HTERT RPE-1 (cell line): ENCODE measurements around the gene RGS7.
"Not testable (repeated sequence)": the region's sequence is repeated elsewhere in the genome, so short reads cannot be mapped to it uniquely, and the experiment has no call there.

ENCODE experiments used
- in situ Hi-C: fragments of 300-500 bp; cut with MboI; formaldehyde crosslinking; loops from 4 replicates; pipeline ENCODE4 v1.14.3; 2020; ENCODE audit warnings: low sequenced_read_pairs

The RGS7 gene

GRCh38 chr1:240999826-241000225, 357.2 kb downstream of the RGS7 start:
- in situ Hi-C loops: no loop called here

DNA sequence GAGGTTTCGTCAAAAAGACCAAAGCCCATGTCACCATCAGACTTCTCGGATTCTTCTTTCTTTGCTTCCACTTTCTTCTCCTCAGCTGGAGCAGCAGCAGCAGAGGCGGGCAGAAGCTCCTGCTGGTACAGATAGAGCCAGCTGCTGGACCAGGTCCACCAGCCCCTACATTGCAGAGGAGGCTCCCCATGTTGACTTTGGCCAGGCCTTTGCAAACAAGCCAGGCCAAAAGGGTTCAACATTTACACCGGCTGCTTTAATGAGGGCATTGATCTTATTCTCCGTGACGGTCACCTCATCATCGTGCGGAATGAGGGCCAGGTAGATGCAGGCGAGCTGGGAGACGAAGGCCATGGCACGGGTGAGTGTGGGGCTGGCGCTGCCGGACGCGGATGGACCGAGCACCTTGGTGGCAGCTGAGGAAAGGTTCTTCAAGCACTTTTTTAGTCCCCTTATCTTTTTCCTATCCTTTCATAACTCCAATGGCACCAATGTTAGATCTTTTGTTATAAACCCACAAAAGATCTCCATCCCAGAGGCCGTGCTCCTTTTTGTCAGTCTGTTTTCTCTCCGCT, 358.5 kb downstream of the RGS7 start:
- in situ Hi-C loops: no loop called here

GRCh38 chr1:240998024-240998423, 359.0 kb downstream of the RGS7 start:
- in situ Hi-C loops: no loop called here

DNA sequence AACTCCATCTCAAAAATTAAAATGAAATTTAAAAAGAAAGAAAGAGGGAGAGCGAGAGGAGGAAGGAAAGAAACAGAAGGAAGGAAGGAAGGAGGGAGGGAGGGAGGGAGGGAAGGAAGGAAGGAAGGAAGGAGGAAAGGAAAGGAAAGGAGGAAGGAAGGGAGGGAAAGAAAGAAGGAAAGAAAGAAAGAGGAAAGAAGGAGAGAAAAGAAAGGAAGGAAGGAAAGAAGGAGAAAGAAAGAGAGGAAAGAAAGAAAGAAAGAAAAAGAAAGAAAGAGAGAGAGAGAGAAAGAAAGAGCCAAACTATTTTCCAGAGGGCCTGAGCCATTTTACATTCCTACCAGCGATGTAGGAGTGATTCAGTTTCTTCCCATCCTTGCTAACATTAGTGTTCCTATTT, 364.0 kb downstream of the RGS7 start:
- in situ Hi-C loops: no loop called here

DNA sequence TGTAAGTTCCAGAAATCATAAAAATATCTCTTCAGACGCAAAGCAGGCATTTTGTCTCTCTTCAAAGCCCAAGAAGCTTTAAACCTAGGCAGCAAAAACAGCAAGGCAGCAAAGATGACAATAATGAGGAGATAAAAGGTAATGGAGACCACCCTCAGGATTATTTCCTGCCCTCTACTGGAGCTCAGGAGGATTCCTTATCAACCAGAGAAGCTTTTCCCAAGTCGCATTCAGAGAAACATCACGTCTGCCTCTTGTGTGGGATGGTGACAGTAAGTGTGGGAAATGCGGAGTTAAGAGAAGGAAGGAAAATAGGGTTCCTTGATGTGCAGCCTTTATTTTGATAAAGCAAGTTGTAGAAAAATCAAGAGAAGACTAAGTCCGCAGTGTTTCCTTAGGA, 365.8 kb downstream of the RGS7 start:
- in situ Hi-C loops: no loop called here

GRCh38 chr1:240987928-240988327, 369.1 kb downstream of the RGS7 start:
- in situ Hi-C loops: no loop called here

- in situ Hi-C loops: no loop called here
Observed at GRCh38 chr1:240985081-240985480, 371.9 kb downstream of the RGS7 start.

GRCh38 chr1:240980342-240980741, 376.7 kb downstream of the RGS7 start:
- in situ Hi-C loops: no loop called here

DNA sequence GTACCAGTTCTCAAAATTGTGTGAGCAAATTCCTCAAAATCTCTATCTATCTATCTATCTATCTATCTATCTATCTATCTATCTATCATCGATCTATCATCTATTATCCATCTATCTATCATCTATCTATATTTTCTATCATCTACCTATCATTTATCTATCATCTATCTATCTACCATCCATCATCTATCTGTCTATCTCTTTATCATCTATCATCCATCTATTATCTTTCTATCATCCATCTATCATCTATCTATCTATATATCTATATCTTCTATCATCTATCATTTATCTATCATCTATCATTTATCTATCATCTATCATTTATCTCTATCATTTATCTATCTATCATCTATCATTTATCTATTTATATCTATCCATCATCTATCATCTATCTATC, 380.3 kb downstream of the RGS7 start:
- in situ Hi-C loops: no loop called here

- in situ Hi-C loops: no loop called here
Observed at GRCh38 chr1:240973875-240974274, 383.1 kb downstream of the RGS7 start.

- in situ Hi-C loops: not testable (repeated sequence)
Observed at GRCh38 chr1:240972059-240972458, 384.9 kb downstream of the RGS7 start.

GRCh38 chr1:240970253-240970652, 386.8 kb downstream of the RGS7 start:
- in situ Hi-C loops: no loop called here

DNA sequence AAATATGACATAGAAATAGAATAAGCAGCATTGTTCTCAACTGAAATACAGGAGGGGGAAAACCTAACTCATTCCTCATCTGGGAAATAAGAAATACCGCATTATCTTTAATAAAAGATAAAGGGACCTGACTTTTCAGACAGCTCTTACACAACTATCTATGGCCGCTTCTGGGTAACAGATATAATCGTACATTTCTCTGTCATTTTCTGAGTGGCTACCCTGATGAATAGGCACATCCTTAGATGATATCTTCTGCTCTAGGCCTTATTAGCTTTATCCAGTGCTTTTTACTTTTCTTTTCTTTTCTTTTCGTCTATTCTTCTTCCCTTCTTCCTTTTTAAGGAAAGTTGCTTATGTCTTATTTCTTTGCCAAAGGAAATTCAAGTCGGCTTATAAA, 388.1 kb downstream of the RGS7 start:
- in situ Hi-C loops: no loop called here

DNA sequence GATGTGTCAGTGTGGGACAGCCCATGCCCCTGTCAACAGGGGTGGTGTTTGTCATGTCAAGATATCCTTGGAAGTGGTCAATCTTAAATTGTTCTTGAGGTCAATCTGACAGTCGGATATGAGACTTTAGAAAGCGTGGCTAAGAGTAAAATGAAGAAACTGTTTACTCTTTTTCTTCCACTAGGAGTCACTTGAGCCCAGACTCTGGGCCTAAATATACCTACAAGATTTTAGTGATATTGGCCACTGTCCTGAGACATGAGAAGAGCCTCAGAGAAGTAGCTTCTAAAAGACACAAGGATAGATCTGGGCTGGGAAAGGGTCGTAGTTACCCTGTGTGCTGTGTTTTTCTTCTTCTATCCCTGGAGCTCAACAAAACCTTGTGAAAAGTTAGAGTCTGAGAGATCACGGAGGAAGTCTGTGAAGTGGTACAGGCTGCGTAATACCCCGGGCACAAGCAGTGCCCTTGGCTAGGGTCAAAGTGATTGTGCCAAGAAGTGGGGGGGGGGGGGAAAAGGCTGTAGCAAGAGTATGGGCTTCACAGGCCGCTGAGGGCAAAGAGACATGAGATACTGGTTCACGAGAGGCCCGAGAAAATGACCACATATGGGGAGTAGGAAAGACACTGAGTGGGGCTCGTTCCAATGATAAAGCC, 389.8 kb downstream of the RGS7 start:
- in situ Hi-C loops: no loop called here

GRCh38 chr1:240965581-240966091, 391.4 kb downstream of the RGS7 start:
- in situ Hi-C loops: no loop called here

DNA sequence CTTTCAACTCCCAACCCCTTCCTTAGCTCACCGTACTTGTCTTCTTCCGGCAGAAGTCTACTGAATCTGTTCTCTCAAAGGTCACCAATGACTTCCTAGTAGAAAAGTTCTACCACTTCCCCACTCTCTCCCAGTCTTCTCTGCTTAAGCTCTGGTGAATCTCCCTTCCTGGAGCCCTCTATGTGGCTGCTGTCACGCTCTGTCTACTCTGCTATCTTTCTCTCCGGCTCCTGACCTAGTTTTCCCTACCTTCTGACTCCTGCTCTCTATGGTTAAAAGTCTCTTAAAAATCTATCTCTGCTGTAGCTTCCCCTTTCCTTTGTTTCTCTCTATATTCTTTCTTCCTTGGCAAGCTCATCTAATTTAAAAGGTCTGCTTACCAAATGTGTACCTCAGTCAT, 394.9 kb downstream of the RGS7 start:
- in situ Hi-C loops: no loop called here

DNA sequence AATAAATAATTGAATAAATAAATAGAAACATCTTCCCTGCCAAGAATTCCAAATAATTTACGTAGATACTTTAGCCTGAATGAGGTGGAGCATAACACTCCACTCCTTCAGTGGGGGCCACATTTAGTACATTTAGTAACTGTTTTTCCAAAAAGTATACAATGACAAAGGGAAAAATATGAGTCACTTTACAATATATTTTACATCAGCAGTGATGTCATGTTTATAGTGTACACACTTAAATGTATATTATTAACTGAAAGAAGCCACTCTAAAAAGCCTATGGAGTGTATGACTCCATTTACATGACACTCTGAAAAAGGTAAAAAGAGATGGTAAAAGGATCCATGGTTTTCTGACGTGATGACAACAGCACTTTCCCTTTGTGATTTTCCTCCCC, 400.6 kb downstream of the RGS7 start:
- in situ Hi-C loops: no loop called here

DNA sequence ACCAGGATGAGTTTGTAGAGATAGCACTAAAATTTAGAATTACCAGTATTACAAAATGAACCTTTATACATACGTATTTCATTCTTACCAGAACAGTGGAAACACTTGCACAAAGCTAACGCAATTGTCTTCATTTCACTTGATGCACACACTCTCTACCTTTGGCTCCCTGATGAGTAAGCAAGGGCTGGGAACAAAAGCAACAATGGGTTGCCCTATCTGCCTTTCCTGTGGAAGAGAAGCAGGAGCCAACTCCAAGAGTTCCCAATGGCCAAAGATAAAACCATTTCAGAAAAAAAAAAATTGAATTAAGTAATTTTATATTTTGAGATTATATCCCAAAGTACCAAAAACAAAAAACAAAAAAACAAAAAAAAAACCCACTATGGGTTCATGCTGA, 401.0 kb downstream of the RGS7 start:
- in situ Hi-C loops: no loop called here

- in situ Hi-C loops: no loop called here
Observed at GRCh38 chr1:240947438-240948224, 409.4 kb downstream of the RGS7 start.

DNA sequence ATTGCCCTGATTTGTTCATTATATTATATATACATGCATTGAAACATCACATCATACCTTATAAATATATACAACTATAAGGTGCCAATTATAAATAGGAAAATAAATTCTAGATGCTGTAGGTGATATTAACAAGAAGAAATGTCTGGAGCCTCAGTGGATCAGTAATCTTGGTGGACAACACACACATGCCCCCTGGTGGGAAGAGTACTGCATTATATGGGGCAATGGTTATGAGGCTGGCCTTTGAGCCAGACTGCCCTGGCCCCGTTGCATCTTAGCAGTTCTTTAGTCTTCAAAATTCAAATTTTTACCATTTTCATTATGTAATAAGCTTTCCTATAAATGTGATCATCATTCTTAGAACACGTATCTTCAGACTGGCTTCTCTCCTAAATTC, 410.1 kb downstream of the RGS7 start:
- in situ Hi-C loops: no loop called here

GRCh38 chr1:240942901-240943300, 414.1 kb downstream of the RGS7 start:
- in situ Hi-C loops: no loop called here
